GM18511 (cell line): ENCODE measurements around the gene PABPN1.

ENCODE experiments used
- ATAC-seq: cut with Tn5 transposase; IDR thresholded peaks from one replicate; pipeline ENCODE4 v1.9.1; 2021; ENCODE audit warnings: mild to moderate bottlenecking, moderate library complexity; ENCODE audit not compliant: unreplicated experiment

The PABPN1 gene

DNA sequence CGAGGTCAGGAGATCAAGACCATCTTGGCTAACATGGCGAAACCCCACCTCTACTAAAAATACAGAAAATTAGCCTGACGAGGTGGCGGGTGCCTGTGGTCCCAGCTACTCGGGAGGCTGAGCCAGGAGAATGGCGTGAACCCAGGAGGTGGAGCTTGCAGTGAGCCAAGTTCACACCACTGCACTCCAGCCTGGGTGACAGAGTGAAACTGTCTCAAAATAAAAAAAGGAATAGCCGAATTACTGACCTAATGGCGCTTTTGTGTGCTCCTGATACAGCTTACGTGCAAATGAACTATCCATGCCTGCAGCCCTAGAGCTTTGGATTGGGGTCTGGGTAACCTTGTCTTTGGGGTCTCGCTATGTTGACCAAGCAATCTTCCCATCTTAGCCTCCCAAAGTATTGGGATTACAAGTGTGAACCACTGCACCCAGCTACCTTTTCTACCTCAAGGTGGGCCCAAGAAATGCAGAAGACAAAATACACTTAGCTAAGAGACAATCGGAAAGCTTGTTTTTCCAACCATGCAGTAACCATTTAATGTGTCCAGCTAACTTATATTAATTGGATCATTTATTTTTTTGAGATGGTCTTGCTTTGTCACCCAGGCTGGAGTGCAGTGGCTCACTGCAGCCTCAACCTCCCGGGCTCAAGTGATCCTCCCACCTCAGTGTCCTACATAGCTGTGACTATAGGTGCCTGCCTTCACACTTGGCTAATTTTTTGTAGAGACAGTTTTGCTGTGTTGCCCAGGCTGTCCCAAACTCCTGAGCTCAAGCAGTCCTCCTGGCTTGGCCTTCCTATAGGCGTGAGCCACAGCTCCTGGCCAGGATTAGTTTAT, 5.5 kb downstream of the PABPN1 start:
- ATAC-seq, result no peak

DNA sequence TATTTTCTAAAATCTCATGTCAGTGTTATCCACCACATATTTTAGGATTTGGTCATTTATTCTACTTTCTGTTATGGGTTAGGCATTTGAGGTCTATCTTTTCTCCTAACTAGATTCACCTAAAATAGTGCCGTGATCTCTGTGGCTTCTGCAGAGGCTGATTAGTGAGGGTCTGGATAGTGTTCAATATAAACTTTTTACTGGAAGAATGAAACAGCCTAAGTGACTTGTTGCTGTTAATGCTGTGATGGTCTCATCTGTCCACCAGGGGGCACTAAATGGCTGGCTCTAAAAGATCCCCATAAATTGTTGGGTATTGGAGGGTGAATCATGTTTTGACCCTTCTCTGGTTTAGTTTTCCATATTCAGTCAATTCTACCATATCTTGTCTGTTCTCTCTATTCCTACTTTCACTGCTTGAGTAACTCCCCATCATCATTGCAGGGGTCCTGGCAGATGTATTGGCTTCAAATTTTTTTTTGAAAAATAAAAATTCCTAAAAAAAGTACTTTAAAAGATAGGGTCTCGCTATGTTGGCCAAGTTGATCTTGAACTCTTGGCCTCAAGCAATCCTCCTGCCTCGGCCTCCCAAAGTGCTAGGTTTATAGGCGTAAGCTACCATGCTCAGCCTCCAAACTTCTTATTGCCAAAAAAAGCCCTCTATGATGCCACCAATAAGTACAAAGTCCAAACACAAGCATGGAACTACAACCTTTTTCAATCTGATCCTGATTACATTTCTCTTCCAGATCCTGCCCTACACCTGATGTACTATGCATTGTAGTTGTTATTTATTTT, 6.9 kb downstream of the PABPN1 start:
- no peak for ATAC-seq

DNA sequence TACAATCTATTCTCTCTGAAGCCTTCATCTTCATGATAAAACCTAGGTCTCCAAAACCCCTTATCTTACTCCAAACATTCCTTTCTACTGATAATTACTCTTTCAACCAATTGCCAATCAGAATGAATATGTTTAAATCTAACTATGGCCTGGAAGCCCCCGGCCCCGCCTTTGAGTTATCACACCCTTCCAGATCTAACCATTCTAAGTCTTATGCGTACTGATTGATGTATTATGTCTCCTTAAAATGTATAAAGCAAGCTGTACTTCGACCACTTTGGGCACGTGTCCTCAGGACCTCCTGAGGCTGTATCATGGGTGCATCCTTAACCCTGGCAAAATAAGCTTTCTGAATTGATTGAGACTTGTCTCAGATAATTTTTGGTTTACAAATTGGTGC, 14.4 kb downstream of the PABPN1 start:
- no peak for ATAC-seq

DNA sequence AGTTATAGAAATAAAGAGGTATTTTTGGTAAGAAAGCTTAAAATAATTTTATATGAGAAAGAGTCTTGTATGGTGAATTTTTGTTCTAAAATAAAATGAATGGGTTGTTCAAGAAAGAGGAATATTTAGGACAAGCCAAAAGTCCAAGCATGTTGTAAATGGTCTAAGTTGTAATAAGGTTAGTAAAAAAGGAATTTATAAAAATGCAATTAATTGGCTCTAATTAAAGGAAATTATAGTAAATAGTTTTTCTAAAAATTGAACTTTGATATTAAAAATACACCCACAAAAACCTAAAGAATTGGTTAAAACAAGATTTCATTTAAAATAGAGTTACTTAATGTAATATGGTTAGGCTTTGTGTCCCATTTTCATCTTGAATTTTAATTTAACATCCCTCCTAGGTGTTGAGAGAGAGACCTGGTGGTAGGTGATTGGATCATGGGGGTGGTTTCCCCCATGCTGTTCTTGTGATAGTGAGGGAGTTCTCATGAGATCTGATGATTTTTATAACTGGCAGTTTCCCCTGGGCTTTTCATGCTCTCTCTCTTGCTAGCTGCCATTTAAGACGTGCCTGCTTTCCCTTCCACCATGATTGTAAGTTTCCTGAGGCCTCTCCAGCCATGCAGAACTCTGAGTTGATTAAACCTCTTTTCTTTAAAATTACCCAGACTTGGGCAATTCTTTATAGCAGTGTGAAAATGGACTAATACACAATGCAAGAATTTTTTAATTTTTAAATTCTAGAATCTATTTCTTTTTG, 18.4 kb downstream of the PABPN1 start:
- ATAC-seq, result no peak

DNA sequence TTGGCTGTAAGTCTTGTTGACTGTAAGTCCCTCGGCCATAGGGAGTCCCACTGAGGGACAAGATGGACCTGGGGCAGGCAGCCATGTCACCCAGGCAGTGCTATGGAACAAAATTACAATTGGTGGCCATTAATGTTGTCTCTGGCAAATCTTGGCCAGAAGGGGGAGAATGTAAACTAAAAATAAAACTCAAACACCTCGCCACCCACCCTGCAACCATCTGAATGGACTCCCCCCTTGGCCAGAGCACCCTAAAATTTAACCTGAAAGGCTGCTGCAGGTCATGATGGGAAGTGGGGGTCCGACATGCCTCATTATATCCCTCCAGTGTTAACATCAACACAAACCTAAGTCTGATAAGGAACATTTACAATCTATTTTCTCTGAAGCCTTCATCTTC, 23.2 kb downstream of the PABPN1 start:
- ATAC-seq, result no peak

DNA sequence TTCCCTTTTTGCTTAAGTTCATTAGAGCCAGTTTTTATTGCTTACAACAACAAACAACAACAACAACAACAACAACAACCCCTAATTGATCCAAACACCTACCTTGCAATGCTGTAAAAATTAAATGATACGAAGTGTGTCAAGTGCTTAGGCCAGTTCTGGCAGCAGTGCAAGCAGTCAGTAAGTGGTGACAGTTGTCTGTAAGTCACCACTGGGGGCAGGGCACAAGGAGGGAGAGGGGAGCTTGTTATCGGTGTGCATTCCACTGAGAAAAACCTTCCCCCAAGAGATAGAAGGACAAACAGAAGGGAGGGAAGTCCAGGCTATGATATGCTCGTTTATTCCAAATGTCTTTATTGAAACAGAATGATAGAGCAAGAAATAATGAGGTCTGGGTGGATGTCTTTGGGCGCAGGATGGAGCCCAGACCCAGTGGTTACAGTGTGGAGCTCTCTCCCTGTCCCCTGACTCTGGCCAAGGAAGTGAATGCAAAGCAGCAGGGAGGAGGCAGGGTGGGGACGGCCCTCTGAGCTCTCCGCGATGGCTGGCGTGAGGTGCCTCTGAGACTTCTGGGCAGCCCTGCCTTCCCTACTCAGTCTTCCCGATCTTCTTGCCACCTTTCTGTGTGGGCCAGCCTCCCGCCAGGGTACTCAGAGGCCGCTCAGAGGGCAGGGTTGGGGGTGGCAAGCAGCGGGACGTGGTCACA, 24.9 kb downstream of the PABPN1 start:
- ATAC-seq, result no peak

DNA sequence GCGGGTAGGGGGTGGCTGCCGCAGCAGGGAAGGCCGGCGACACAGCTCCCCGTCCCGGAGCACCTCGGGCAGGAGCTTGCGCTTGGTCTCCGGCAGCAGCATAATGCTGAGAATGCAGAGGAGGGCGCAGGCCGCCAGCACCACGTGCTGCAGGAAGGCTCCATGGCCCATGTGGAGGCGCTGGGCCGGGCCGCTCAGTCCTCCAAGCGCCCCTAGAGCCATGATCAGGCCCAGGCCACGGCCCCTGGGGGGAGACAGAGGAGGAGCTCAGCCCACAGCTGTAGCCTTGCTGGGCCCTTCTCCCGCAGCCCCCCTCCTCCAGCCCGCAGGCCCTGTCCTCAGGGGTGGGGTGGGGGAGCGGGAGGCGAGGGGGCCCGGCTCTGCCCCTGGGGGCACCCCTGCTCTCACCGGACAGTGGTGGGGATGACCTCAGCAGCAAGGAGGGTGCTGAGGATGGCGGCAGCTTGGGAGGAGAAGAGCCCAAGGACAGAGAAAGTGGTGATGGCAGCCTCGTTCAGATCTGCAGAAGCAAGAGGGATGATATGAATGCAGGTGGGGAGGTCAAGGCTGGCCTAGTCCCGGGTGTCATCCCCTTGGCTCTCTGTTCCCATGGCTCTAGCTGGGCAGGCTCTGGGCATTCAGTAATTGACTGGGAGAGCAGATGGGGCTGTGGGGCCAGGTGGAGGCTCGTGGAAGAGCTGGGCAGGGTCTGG, 25.6 kb downstream of the PABPN1 start:
- ATAC-seq, result no peak

DNA sequence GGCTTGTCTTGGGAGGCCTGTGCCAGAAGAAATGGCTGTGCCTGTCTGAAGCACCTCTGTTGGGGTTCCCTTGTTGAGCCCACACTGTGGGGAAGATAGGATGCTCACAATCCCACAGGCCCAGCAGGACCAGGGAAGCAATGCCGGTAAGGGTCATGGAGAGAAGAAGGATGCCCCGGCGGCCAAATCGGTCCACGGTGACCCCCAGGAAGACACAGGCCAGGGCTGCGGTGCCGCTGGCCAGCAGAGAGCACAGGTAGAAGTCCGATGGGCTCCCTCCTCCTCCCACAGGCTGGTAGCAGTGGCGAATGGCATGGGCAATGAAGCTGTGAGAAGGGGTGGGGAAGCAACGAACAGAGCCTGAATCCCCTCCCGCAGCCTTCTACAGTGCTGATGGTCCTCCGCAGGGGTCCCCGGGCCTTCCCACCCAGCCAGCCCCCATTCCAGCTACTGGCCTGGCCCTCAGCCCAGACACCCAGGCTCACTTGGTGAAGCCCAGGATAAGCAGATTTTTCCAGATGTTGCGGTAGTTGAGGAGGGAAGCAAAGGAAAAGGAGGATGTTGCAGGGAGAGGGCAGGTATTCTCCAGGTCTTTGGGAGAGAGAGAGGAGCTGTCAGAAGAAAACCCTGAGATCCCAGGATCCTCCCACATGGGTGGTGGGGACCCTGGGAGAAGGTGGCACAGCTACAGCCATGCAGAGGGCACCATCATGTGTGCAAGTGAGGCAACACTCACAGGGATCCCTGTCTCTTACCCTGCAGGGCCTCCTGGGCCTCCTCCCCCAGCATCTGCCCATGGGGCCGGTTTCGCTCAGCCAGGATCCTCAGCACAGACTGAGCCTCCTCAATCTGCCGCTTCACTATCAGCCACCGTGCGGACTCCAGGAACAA, 26.4 kb downstream of the PABPN1 start:
- no peak for ATAC-seq

DNA sequence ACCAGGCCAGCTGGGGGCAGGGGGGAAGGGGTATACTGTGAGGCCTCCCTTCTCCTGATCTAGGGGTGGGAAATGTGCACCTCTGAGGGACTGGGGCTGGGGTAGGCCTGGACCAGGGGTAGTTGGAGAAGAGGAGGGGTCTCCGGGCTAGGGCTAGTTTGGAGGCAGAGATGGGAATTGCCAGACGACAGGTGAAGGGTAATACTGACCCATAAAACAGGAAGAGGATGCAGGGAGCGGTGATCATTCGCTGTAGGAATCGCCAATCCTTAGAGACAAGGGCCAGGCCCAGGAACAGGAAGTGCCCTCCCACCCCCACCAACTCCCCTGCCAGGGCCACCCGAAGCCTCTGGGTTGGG, 27.0 kb downstream of the PABPN1 start:
- no peak for ATAC-seq

DNA sequence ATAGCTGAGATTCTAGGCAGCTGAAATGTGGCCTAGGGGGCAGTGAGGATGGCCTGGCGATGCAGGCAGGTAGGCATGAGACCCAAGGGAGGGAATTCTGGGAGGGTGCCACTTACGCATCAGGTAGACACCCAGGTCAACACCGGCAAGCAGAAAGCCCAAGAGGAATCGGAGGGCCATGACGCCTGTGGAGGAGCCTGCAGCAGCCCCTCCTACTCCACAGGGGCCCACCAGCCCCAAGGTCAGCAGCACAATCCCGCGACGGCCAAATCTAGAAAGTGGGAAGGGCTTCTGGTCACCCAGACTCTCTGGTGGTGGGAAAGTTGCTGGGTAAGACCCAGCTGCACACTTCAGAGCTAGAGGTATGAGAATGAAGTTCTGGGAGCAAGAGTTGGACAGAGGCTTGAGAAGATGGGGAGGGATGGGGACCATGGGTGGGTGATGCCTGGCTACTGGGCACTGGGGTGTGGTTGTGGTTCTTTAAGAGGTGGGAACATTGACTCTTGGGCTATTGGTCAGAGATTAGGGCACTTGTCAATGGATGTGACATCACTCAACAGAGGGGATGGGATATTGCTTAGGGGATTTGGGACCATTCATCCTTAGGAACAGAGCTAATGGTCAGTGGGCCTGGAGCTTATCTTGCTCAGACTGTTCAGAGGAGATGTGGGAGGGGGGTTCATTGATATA, 28.0 kb downstream of the PABPN1 start:
- no peak for ATAC-seq

DNA sequence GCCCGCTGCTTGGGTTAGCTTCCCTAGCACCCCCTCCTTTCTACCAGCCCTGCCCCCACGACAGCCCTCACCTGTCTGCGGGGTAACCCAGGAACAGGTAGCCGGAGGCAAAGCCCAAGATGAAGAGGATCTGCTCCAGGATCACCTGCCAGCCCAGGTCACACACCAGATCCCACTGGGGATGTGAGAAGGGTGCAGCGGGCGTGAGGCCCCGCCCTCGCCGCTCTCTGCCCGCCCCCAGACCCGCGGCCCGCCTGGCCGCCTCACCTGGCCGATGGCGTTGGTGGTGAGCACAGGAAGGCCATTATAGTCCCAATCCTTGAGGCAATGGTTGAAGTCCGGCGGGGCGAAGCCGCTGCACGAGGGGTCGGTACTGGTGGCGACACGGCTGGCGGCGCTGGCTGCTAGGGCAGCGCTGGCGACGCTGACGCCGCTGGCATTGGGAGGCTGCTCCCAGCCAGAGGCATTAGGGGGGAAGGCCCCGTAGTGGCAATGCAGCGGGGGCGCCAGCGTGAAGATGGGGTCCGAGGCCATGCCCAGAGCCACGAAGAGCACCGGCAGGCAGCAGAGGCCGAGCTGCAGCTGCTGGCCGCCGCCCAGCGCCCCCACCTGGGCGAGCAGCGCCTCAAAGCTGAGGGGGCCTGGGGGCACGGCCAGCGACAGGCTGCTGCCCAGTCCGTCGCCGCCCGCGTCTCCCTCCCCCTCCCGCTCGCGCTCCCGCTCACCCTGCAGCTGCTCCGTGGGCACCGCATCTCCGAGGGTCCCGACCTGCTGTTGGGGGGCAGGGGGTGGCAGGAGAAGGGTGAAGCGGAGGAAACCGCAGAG, 30.6 kb downstream of the PABPN1 start:
- ATAC-seq, result no peak

DNA sequence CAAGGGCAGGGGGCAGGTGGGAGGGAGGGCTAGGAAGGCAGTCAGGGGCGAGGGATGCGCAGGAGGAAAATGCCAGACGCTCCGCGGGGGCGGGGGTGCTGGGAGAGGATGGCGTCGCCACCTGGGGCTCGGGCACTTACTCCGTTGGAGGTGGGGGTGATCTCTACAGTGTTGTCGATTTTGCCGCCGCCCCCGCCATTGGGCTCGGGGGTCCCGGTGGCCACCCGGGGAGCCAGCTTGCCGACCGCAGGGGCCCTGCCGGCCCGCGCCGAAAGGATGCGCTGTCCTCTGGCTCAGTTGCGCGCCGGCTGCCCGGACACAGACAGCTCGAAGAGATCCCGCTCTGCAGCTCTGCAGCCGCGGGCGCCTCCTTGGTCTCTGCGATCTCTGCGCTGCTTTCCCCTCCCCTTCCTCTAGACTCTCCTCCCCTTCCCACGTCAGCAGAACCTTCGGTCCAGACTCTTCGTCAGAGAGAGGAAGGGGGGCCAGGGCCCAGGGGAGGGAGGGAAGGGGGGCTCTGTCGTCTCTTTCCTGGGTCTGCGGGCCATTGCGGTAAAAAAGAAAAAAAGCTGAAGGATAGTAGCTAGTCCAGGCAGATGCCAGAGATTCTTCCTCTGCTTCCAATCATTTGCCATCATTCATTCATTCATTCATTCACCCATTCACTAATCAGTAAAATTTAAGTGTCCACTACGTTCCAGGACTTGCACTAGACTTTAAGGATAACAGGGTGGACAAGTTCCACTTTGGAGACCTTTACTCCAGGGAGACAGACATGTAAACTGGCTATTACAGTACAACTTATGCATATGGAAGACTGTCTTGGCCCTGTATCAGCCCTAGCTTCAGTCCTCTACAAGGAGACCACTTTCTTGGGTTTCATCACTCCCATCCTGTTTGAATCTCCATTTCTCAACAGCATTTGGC, 31.5 kb downstream of the PABPN1 start, which contains the start of gene SLC22A17:
Gene SLC22A17 (minus strand): TSS at position 382 of the 927 bp plus-strand sequence.
- ATAC-seq, result no peak

DNA sequence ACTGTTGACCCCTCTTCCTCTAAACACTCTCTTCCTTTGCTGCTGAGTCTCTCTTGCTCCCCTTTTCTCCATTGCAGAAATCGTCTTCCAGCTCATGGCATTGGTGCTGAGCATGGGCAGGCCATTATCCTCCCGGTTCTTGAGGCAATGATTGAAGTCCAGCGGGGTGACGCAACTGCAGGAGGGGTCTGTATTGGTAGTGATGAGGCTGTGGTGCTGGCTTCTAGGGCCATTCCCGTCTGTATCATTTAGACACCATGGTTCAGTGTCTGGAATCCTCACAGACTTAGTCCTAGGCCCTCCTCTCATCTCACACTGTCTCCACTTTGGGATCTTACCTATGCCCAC, 32.1 kb downstream of the PABPN1 start:
- no peak for ATAC-seq

DNA sequence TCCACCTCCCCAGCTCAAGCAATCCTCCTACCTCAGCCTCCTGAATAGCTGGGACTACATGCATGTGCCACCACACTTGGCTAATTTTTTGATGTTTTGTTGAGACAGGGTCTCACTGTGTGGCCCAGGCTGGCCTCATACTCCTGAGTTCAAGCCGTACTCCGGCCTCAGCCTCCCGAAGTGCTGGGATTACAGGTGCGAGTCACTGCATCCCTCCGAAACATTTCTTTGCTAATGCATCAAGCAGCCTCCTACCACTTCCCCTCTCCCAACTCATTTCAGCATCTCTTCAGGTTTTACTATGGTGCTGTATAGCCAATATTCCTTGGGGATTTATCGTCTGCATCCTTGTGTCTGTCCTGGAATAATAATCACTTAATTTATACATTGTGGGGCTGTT, 33.7 kb downstream of the PABPN1 start:
- no peak for ATAC-seq

DNA sequence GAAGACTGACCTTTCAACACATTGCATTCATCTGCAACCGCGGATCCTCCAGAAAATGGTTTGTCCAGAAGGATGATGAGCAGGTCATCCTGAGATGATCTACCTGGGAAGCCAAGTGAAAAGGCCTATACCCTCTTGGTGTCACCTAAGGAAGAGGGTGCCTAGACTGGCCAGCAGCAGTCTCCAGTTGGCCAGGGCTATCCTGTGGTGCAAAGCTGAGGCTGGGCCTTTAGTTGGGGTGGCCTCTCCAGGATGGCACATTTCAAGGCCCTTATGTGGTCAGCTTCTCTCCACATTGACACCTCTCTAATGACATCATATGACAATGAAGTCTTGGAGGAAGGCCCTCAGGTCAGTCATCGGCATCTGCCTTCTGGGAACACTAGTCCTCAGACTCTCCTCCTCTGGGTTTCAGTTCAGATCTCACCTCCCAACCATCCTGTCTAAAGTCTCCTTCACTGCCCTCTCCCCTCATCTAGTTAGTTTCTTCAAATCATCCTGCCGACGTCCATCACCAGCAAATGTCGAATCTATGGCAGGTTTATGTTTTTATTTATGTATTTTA, 34.7 kb downstream of the PABPN1 start:
- no peak for ATAC-seq

DNA sequence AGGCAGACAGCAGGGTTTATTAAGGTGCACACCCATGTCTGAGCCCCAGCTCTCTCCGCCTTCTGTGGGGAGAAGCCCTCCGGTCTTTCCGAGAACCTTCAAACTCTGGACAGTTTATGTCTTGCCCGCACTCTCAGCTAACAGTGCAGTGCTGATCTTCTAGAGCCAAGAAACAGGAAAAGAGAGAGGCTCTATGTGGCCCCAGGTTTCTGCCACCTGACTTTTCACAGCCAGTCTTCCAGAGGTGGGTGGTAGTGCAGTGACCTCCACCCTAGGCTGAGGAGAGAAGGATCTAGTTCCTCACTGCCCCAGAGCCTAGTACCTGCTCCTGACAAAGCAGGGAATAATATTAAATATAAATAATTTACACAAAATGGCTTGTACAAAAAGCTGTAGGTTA, 35.4 kb downstream of the PABPN1 start:
- ATAC-seq, result no peak

DNA sequence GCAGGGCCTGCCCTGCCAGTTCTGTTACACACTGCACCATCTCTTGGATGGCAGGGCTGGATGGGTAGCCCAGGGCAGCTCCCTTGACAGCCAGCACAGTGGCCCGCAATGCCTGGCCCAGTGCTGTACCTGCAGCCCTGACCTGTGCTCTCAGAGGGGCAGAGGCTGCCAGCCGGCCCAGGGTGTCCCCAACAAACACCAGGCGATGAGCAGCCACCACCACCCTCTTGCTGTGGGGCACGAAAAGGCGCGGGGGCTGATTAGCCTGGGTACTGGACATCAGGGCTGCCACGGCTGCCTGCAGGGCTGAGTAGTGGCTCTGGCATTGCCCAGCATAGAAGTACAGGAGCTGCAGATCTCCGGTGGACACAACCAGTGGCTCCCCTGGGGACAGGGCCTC, 36.0 kb downstream of the PABPN1 start:
- no peak for ATAC-seq
